Pancreas (tissue), 10 donors: Measurements from ENCODE around the gene FERMT3. TPM values are rescaled to one million over a fixed set of nuclear protein-coding genes. Genes with fewer than 3 reads are reported as not detected.

Source experiments
- ATAC-seq, 4 donors: fragments of 200-7000 bp; cut with Tn5 transposase; one replicate each; pipeline versions ENCODE4 v1.8.0 to v1.9.1; 2020; ENCODE audit warnings: mild to moderate bottlenecking in 4 of 4, moderate library complexity in 4 of 4
- DNase-seq, 6 donors: peaks; one replicate each; pipeline ENCODE4 v3.0.0-alpha.2; 2020
- FAIRE-seq: peaks from 2 replicates; lab custom pipeline; 2012; peaks lifted over from hg19 to GRCh38; lab: Jason Lieb, UNC
- H3K27ac ChIP-seq, 4 donors: fragments of 200-600 bp; sonication (generic); 1 replicate in 3 of 4; 2 replicates in 1 of 4; pipeline versions ENCODE4 v1.5.0 to v1.8.0; 2020
- H3K27me3 ChIP-seq, 4 donors: fragments of 200-600 bp; one replicate each; pipeline ENCODE4 v1.8.0; 2021
- H3K36me3 ChIP-seq, 3 donors: fragments of 200-600 bp; sonication (generic) in 1 of 3; one replicate each; pipeline versions ENCODE4 v1.5.0 to v1.8.0; 2020 to 2021
- H3K4me1 ChIP-seq, 3 donors: fragments of 200-600 bp; one replicate each; pipeline ENCODE4 v1.8.0; 2021
- H3K4me3 ChIP-seq, 4 donors: fragments of 200-600 bp; sonication (generic) in 2 of 4; one replicate each; pipeline versions ENCODE4 v1.5.0 to v1.8.0; 2020 to 2021
- H3K9me3 ChIP-seq, 4 donors: fragments of 200-600 bp; one replicate each; pipeline ENCODE4 v1.8.0; 2021
- CTCF ChIP-seq, 4 donors: fragments of 200-600 bp; sonication (generic) in 3 of 4; IDR thresholded peaks; one replicate each; pipeline versions ENCODE4 v1.5.0 to v1.8.0; 2021; ENCODE audit warnings: antibody characterized with exemption in 4 of 4
- WGBS, 2 donors: extraction: QIAGEN DNeasy Blood & Tissue Kit; methylation state at CpG; one replicate each; pipeline ENCODE4 v1.1.7; 2013; 5-methylcytosine and 5-hydroxymethylcytosine counted together
- intact Hi-C, 3 donors: fragments of 100-400 bp; cut with DNase I; formaldehyde crosslinking; loops; one replicate each; pipeline versions ENCODE4 v1.11.1 to v1.14.2; 2022
- polyA plus RNA-seq, 2 donors: library from polyadenylated mRNA; stranded (reverse); fragments of 200-250 nt; gene quantifications; one replicate each; pipeline ENCODE4 v1.2.3, GENCODE V29; 2013
- total RNA-seq, 6 donors: library from RNA; stranded (reverse); fragmentation: NEBNext Ultra II Directional in 4 of 6; extraction: Animal tissue kit (Norgen Biotek cat#: 25700) in 4 of 6; gene quantifications; one replicate each; pipeline versions ENCODE4 v1.2.1 to v1.2.4, GENCODE V29; 2021 to 2023
- donor health status: healthy with polysubstance abuse.
- donor health status: DM: no; HTN: no; CAD: no; lungs with moderate emphysema.
- donor health status: DM: no; HTN: no; CAD: no.
- donor health status: control.
- donor health status: control.
- donor health status: Bipolar disorder and iron deficiency.
- donor health status: DM: yes; HTN: yes; CAD: no.
- donor health status: DM: no; HTN: no; CAD: no.
- donor health status: DM: no; HTN: no; CAD: no.
- donor health status: DM: yes; HTN: yes; CAD: no.

Gene FERMT3
- total and polyA plus RNA-seq, 8 donors: 1.9 to 16.3 (median 9.1) TPM

GRCh38 chr11:64198511-64198910 lies 8.0 kb upstream of the FERMT3 start:
- H3K4me3 ChIP-seq: no peak overlapping the region
- no peak overlapping the region for H3K27ac ChIP-seq
- intact Hi-C loops: no loop called here
- no peak for TF ChIP-seq CTCF (IDR thresholded peaks at IDR 0.05)
- peaks cover 19 to 75% (median 55%) of the 10 kb centered on the region in 3 donors for H3K36me3 ChIP-seq
- no peaks in the 10 kb centered on the region for H3K9me3 ChIP-seq
- WGBS, 2 donors: 93 to 96% methylated on average over 2 of the region's 2 CpGs
- FAIRE-seq (no peak), ATAC-seq (no peak), DNase-seq (no peak)
- H3K4me1 ChIP-seq: no peaks in the 10 kb centered on the region
- no peaks in the 10 kb centered on the region for H3K27me3 ChIP-seq

GRCh38 chr11:64201543-64201942 lies 5.0 kb upstream of the FERMT3 start:
- TF ChIP-seq CTCF (IDR thresholded peaks at IDR 0.05): no peak
- Histone ChIP-seq H3K9me3 (no peaks in the 10 kb centered on the region), H3K4me1 (peaks cover 0 to 3% (median 0%) of the 10 kb centered on the region in 3 donors), H3K36me3 (peaks cover 7 to 52% (median 35%) of the 10 kb centered on the region in 3 donors), H3K27me3 (no peaks in the 10 kb centered on the region), H3K4me3 (no peak overlapping the region), H3K27ac (no peak overlapping the region)
- WGBS, 2 donors: 56 to 65% methylated on average over 3 of the region's 3 CpGs
- no peak for DNase-seq
- intact Hi-C loops: loop anchor here in 1 of 3 donors (10.0 kb wide), 1 partner anchor 93 kb away; the partner anchor contains the start of gene KCNK4
- no peak for ATAC-seq
- FAIRE-seq: no peak

- TF ChIP-seq CTCF (IDR thresholded peaks at IDR 0.05): no peak
- H3K27me3 ChIP-seq: no peaks in the 10 kb centered on the region
- H3K27ac ChIP-seq: no peak overlapping the region
- DNase-seq (no peak), ATAC-seq (no peak), FAIRE-seq (no peak)
- peaks cover 4 to 38% (median 20%) of the 10 kb centered on the region in 3 donors for H3K36me3 ChIP-seq
- WGBS, 2 donors: 89% methylated on average over 9 of the region's 9 CpGs
- H3K4me3 ChIP-seq: no peak overlapping the region
- intact Hi-C loops: loop anchor here in 1 of 3 donors (10.0 kb wide), 1 partner anchor 92 kb away; the partner anchor contains the start of gene KCNK4
- H3K9me3 ChIP-seq: no peaks in the 10 kb centered on the region
- peaks cover 0 to 3% (median 0%) of the 10 kb centered on the region in 3 donors for H3K4me1 ChIP-seq
Observed at GRCh38 chr11:64202992-64203391, 3.5 kb upstream of the FERMT3 start.

GRCh38 chr11:64203421-64204079 lies 3.0 kb upstream of the FERMT3 start:
- H3K27ac ChIP-seq: no peak overlapping the region
- TF ChIP-seq CTCF (IDR thresholded peaks at IDR 0.05): no peak
- ATAC-seq (no peak), FAIRE-seq (no peak), DNase-seq (no peak)
- H3K9me3 ChIP-seq: no peaks in the 10 kb centered on the region
- no peak overlapping the region for H3K4me3 ChIP-seq
- peaks cover 0 to 3% (median 0%) of the 10 kb centered on the region in 3 donors for H3K4me1 ChIP-seq
- WGBS, 2 donors: 89 to 93% methylated on average over 27 of the region's 27 CpGs
- H3K36me3 ChIP-seq: peaks cover 4 to 34% (median 15%) of the 10 kb centered on the region in 3 donors
- H3K27me3 ChIP-seq: no peaks in the 10 kb centered on the region
- intact Hi-C loops: loop anchor here in 1 of 3 donors (10.0 kb wide), 1 partner anchor 91 kb away; the partner anchor contains the start of gene KCNK4

- H3K27me3 ChIP-seq: no peaks in the 10 kb centered on the region
- no peak overlapping the region for H3K27ac ChIP-seq
- FAIRE-seq: no peak
- DNase-seq: no peak
- no peak overlapping the region for H3K4me3 ChIP-seq
- H3K4me1 ChIP-seq: peaks cover 0 to 3% (median 0%) of the 10 kb centered on the region in 3 donors
- WGBS, 2 donors: 79% methylated on average over 15 to 16 of the region's 16 CpGs
- TF ChIP-seq CTCF (IDR thresholded peaks at IDR 0.05): no peak
- ATAC-seq: no peak
- intact Hi-C loops: loop anchor here in 1 of 3 donors (10.0 kb wide), 1 partner anchor 91 kb away; the partner anchor contains the start of gene KCNK4
- H3K36me3 ChIP-seq: peaks cover 4 to 34% (median 15%) of the 10 kb centered on the region in 3 donors
- no peaks in the 10 kb centered on the region for H3K9me3 ChIP-seq
Observed at GRCh38 chr11:64204080-64204440, 2.5 kb upstream of the FERMT3 start.
